HepG2 (cell line): Measurements from ENCODE around the gene KLHDC7A.

Experiments
- BHLHE40 ChIP-seq: IDR thresholded peaks from 2 replicates; pipeline ENCODE4 v1.6.1; 2011; ENCODE audit warnings: low read length, improper control_type of control experiment
- CHD4 ChIP-seq: fragments of 200-600 bp; sonication (generic); IDR thresholded peaks from 2 replicates; pipeline ENCODE4 v1.7.0; 2017; ENCODE audit warnings: mild to moderate bottlenecking, low read length, borderline replicate concordance
- ELF1 ChIP-seq: sonication (generic); formaldehyde crosslinking; IDR thresholded peaks from 2 replicates; pipeline ENCODE4 v1.4.0; 2020; ENCODE audit warnings: missing genetic modification reagents
- ELF4 ChIP-seq: sonication (generic); formaldehyde crosslinking; IDR thresholded peaks from 2 replicates; pipeline ENCODE4 v1.5.0; 2020; ENCODE audit warnings: missing genetic modification reagents, mild to moderate bottlenecking, moderate library complexity, borderline replicate concordance
- ETV6 ChIP-seq: sonication (generic); formaldehyde crosslinking; conservative IDR thresholded peaks from 2 replicates; pipeline ENCODE4 v1.4.0; 2020; ENCODE audit warnings: missing genetic modification reagents
- KDM1A ChIP-seq: IDR thresholded peaks from 2 replicates; pipeline ENCODE4 v1.6.1; 2016; ENCODE audit warnings: missing compliant biosample characterization
- NCOA5 ChIP-seq: sonication (generic); formaldehyde crosslinking; IDR thresholded peaks from 2 replicates; pipeline ENCODE4 v1.4.0; 2020; ENCODE audit warnings: missing genetic modification reagents
- NFE2L2 ChIP-seq: fragments of 150-350 bp; IDR thresholded peaks from 2 replicates; pipeline ENCODE4 v1.6.1; 2014; ENCODE audit warnings: low read length
- POLR2A ChIP-seq, 2 experiments: IDR thresholded peaks; 2 replicates each; pipeline ENCODE4 v1.6.1; 2011; ENCODE audit warnings: low read depth in 2 of 2, low read length in 2 of 2, mild to moderate bottlenecking in 1 of 2, moderate library complexity in 1 of 2; ENCODE audit not compliant: insufficient read depth in 1 of 2
- RAD51 ChIP-seq: fragments of 450-650 bp; IDR thresholded peaks from 2 replicates; pipeline ENCODE4 v1.6.1; 2016; ENCODE audit warnings: borderline replicate concordance
- SP4 ChIP-seq: sonication (generic); formaldehyde crosslinking; IDR thresholded peaks from 2 replicates; pipeline ENCODE4 v1.8.1; 2023; ENCODE audit warnings: mild to moderate bottlenecking, missing genetic modification reagents
- TAF1 ChIP-seq: sonication (generic); formaldehyde crosslinking; IDR thresholded peaks from 2 replicates; pipeline ENCODE4 v1.4.0; 2020; ENCODE audit warnings: missing genetic modification reagents
- TF ChIP-seq, protein P1 (sequence below): sonication (generic); formaldehyde crosslinking; conservative IDR thresholded peaks from 2 replicates; pipeline ENCODE4 v1.4.0; 2020; ENCODE audit warnings: missing genetic modification reagents
- TF ChIP-seq, protein P2 (sequence below): sonication (generic); formaldehyde crosslinking; IDR thresholded peaks from 2 replicates; pipeline ENCODE4 v1.5.0; 2020; ENCODE audit warnings: mild to moderate bottlenecking, missing genetic modification reagents, moderate library complexity

DNA sequence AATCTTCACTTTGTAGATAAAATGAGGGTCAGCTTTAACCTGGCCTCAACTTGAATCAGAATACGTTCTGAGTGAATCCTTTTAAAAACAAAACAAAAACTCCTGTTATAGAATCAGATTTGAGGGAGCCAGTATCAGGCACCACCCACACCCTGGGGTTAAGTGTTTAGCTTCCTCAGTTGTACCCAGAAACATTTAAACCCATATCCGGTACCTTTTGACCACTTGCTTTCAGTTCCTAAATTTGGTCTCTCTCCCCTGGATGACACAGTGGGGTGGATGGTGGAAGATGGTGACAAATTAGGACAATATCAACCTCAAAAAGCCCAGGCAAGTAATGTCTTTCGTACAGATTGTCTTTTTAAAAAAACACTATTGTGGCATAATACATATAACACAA, 10.4 kb downstream of the KLHDC7A start:
- TF ChIP-seq RAD51 (no peak), BHLHE40 (no peak), ELF1 (no peak), NFE2L2 (no peak), SP4 (CRISPR knock-in tag) (no peak), CHD4 (no peak), ELF4 (CRISPR knock-in tag) (no peak), ETV6 (CRISPR knock-in tag) (no peak), NCOA5 (no peak), POLR2A (IDR thresholded peaks at IDR 0.05; ENCODE audit: insufficient read depth in 1 of 2, low read depth in 2 of 2, low read length in 2 of 2) (no peak), KDM1A (no peak), TAF1 (CRISPR knock-in tag) (no peak)
- TF ChIP-seq, protein P1, sequence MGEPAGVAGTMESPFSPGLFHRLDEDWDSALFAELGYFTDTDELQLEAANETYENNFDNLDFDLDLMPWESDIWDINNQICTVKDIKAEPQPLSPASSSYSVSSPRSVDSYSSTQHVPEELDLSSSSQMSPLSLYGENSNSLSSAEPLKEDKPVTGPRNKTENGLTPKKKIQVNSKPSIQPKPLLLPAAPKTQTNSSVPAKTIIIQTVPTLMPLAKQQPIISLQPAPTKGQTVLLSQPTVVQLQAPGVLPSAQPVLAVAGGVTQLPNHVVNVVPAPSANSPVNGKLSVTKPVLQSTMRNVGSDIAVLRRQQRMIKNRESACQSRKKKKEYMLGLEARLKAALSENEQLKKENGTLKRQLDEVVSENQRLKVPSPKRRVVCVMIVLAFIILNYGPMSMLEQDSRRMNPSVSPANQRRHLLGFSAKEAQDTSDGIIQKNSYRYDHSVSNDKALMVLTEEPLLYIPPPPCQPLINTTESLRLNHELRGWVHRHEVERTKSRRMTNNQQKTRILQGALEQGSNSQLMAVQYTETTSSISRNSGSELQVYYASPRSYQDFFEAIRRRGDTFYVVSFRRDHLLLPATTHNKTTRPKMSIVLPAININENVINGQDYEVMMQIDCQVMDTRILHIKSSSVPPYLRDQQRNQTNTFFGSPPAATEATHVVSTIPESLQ (CRISPR knock-in tag) = no peak
- TF ChIP-seq, protein P2, sequence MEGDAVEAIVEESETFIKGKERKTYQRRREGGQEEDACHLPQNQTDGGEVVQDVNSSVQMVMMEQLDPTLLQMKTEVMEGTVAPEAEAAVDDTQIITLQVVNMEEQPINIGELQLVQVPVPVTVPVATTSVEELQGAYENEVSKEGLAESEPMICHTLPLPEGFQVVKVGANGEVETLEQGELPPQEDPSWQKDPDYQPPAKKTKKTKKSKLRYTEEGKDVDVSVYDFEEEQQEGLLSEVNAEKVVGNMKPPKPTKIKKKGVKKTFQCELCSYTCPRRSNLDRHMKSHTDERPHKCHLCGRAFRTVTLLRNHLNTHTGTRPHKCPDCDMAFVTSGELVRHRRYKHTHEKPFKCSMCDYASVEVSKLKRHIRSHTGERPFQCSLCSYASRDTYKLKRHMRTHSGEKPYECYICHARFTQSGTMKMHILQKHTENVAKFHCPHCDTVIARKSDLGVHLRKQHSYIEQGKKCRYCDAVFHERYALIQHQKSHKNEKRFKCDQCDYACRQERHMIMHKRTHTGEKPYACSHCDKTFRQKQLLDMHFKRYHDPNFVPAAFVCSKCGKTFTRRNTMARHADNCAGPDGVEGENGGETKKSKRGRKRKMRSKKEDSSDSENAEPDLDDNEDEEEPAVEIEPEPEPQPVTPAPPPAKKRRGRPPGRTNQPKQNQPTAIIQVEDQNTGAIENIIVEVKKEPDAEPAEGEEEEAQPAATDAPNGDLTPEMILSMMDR (CRISPR knock-in tag) = no peak
